ENCODE results near the gene EHHADH. TPM values are rescaled to one million over a fixed set of nuclear protein-coding genes. Genes with fewer than 3 reads are reported as not detected.

Gene EHHADH
- 2.9 and 16.1 TPM in 2 replicates for total RNA-seq

DNA sequence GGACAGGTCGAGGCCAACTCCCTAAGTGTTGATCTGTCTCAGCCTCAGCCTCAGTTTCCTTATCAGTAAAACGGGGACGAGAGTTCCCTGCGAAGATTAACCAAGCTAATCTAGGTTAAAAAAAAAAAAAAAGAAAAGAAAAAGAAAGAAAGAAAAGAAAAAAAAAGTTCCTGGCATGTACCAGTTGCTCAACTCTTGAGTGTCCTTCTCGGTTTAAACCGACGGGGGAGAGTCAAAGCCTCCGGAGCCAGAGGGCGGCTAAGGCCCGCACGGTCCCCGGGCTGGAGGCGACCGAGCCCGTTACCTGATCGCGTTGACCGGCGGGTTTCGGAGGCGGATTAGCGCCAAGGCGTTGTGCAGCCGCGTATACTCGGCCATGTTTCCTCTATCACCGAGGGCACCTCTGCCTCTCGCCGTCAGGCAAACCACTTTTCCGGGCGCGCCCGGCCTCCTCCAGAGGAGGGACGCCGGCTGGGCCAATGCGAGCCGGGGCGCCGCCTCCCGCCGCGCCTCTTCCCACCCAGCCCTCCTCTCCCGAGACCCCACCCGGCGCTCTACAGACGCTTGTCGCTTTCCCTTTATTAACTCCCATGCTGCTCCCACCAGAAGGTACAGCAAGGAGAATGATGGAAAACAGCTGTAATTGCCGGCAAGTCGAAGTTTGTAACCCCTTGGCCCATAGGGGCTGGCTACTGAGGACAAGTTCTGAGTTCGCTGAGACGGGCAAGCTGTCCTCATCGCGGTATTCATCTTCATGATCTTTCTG, at the start of gene EHHADH:
EHHADH (minus strand) TSS at position 405 of the 766 bp plus-strand sequence; CDS start at position 378, 27 bp downstream.

DNA sequence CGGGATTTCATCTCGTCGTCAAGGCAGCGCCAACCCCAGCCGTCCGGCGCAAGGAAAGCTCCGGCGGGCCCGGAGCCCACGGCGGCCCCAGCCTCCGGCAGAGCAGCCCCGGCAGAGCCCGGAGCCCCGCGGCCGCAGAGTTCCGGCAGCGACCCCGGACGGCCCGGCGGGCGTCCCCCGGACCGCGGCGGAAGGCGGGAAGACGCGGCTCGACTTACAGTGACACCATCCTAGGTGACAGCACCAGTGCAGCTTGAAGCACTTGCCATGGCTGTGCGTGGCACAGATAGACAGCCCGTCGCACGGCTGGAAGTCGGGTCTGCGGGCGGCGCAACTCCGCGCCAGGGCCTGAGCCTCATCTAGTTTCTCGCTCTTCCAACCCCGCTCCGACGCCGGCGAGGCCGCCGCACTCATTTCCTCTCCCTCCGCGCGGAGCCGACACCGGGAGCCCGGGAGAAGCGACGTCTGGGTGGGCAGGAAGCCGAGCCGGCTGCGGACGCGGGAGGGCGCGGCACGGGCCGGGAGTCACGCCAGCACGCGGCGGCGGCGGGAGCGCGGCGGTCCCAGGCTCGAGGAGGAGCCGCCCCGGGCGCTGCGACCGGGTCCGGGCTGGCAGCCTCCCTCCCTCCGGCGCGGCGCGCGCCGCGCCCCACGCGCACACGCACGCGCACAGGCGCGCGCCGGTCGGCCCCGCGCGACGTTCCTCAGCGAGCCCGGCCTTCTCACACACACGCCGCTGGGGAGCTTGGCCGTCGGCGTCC, 101.3 kb downstream of the EHHADH start, which contains the start of gene C3orf70:
C3orf70 (minus strand) TSS at position 651 of the 761 bp plus-strand sequence; CDS start at position 414, 237 bp downstream.

Other genes starting within 250 kb of the EHHADH start
- under 0.01 and 0.15 TPM in 2 replicates for gene C3orf70, start 101.0 kb downstream of the EHHADH start, total RNA-seq
- 19.5 and 24.5 TPM in 2 replicates for gene MAP3K13, start 109.1 kb upstream of the EHHADH start, total RNA-seq
- 9.4 and 11.2 TPM in 2 replicates for gene TMEM41A, start 245.0 kb upstream of the EHHADH start, total RNA-seq

Data from epithelial cell of umbilical artery (primary cell).